H9 (cell line): ENCODE data around the gene MBNL1. TPM values are rescaled to one million over a fixed set of nuclear protein-coding genes. Genes with fewer than 3 reads are reported as not detected.

Experiments used
- DNase-seq: peaks from one replicate; pipeline ENCODE4 v3.0.0-alpha.2; 2017
- H2AFZ ChIP-seq: one replicate; pipeline ENCODE4 v1.6.1; 2013; ENCODE audit warnings: mild to moderate bottlenecking, low read length, control low read depth, moderate library complexity
- H2AK5ac ChIP-seq: 2 replicates; pipeline ENCODE4 v1.6.1; 2013; ENCODE audit warnings: low read length, control low read depth, mixed read lengths; ENCODE audit not compliant: insufficient read length
- H2BK120ac ChIP-seq: one replicate; pipeline ENCODE4 v1.6.1; 2013; ENCODE audit warnings: low read depth, mild to moderate bottlenecking, low read length, control low read depth, inconsistent platforms; ENCODE audit not compliant: poor library complexity, severe bottlenecking
- H2BK12ac ChIP-seq: 2 replicates; pipeline ENCODE4 v1.6.1; 2013; ENCODE audit warnings: low read length, control low read depth, mixed read lengths, low read depth; ENCODE audit not compliant: insufficient read length
- H2BK15ac ChIP-seq: 2 replicates; pipeline ENCODE4 v1.6.1; 2013; ENCODE audit warnings: low read depth, low read length, control low read depth
- H2BK20ac ChIP-seq: one replicate; pipeline ENCODE4 v1.6.1; 2013; ENCODE audit warnings: low read depth, mild to moderate bottlenecking, low read length, control low read depth, inconsistent platforms; ENCODE audit not compliant: poor library complexity, severe bottlenecking
- H2BK5ac ChIP-seq: 2 replicates; pipeline ENCODE4 v1.6.1; 2013; ENCODE audit warnings: low read length, control low read depth, mixed read lengths; ENCODE audit not compliant: insufficient read length
- H3K14ac ChIP-seq: 2 replicates; pipeline ENCODE4 v1.6.1; 2013; ENCODE audit warnings: low read length, control low read depth; ENCODE audit not compliant: insufficient read depth
- H3K18ac ChIP-seq: 2 replicates; pipeline ENCODE4 v1.6.1; 2013; ENCODE audit warnings: low read depth, mild to moderate bottlenecking, mixed read lengths, low read length, control low read depth; ENCODE audit not compliant: insufficient read length
- H3K23ac ChIP-seq: 2 replicates; pipeline ENCODE4 v1.6.1; 2013; ENCODE audit warnings: low read length, control low read depth, mixed read lengths, low read depth; ENCODE audit not compliant: insufficient read length
- H3K23me2 ChIP-seq: 2 replicates; pipeline ENCODE4 v1.6.1; 2013; ENCODE audit warnings: low read depth, mild to moderate bottlenecking, mixed read lengths, low read length, control low read depth; ENCODE audit not compliant: insufficient read length, poor library complexity, severe bottlenecking
- H3K27ac ChIP-seq: 2 replicates; pipeline ENCODE4 v1.5.1; 2013; ENCODE audit warnings: low read length, control low read depth, mixed read lengths, low read depth; ENCODE audit not compliant: insufficient read length
- H3K27me3 ChIP-seq: 2 replicates; pipeline ENCODE4 v1.6.1; 2013; ENCODE audit warnings: low read length, control low read depth, inconsistent platforms; ENCODE audit not compliant: insufficient read depth
- H3K4ac ChIP-seq: 2 replicates; pipeline ENCODE4 v1.6.1; 2013; ENCODE audit warnings: low read depth, mild to moderate bottlenecking, control low read depth, inconsistent platforms, low read length, moderate library complexity
- H3K4me1 ChIP-seq: 2 replicates; pipeline ENCODE4 v1.6.1; 2013; ENCODE audit warnings: low read length, control low read depth, inconsistent platforms; ENCODE audit not compliant: insufficient read depth
- H3K4me2 ChIP-seq: 2 replicates; pipeline ENCODE4 v1.6.1; 2013; ENCODE audit warnings: low read length, control low read depth, mixed read lengths; ENCODE audit not compliant: insufficient read length, insufficient read depth
- H3K56ac ChIP-seq: 2 replicates; pipeline ENCODE4 v1.6.1; 2013; ENCODE audit warnings: low read depth, mild to moderate bottlenecking, mixed read lengths, low read length, control low read depth; ENCODE audit not compliant: insufficient read length
- H3K79me1 ChIP-seq: 2 replicates; pipeline ENCODE4 v1.6.1; 2013; ENCODE audit warnings: low read depth, mild to moderate bottlenecking, moderate library complexity, low read length, control low read depth, inconsistent platforms; ENCODE audit not compliant: insufficient read depth, poor library complexity, severe bottlenecking
- H3K79me2 ChIP-seq: 2 replicates; pipeline ENCODE4 v1.6.1; 2013; ENCODE audit warnings: low read length, control low read depth, inconsistent platforms; ENCODE audit not compliant: insufficient read depth
- H3K9ac ChIP-seq: 2 replicates; pipeline ENCODE4 v1.6.1; 2013; ENCODE audit warnings: low read length, control low read depth, mixed read lengths; ENCODE audit not compliant: insufficient read length; ENCODE audit errors: extremely low read depth
- H3K9me3 ChIP-seq: one replicate; pipeline ENCODE4 v1.6.1; 2013; ENCODE audit warnings: low read depth, low read length, inconsistent platforms; ENCODE audit not compliant: control insufficient read depth
- H3T11ph ChIP-seq: one replicate; pipeline ENCODE4 v1.6.1; 2013; ENCODE audit warnings: mild to moderate bottlenecking, low read length, control low read depth, inconsistent platforms
- H4K20me1 ChIP-seq: one replicate; pipeline ENCODE4 v1.6.1; 2013; ENCODE audit not compliant: control insufficient read depth, insufficient read length, insufficient read depth
- H4K5ac ChIP-seq: 2 replicates; pipeline ENCODE4 v1.6.1; 2013; ENCODE audit warnings: low read depth, mild to moderate bottlenecking, mixed read lengths, low read length, control low read depth; ENCODE audit not compliant: insufficient read length
- H4K8ac ChIP-seq: replicated peaks from 2 replicates; pipeline ENCODE4 v1.6.1; 2013; ENCODE audit warnings: low read length, control low read depth, mixed read lengths, low read depth; ENCODE audit not compliant: insufficient read length
- H4K91ac ChIP-seq: 2 replicates; pipeline ENCODE4 v1.6.1; 2013; ENCODE audit warnings: low read depth, mild to moderate bottlenecking, moderate library complexity, mixed read lengths, low read length, control low read depth; ENCODE audit not compliant: insufficient read length
- H3K27ac Mint-ChIP-seq, 3 experiments: 2 replicates in 2 of 3; 3 replicates in 1 of 3; pipeline ENCODE4 v1.8.0; 2020 to 2021; ENCODE audit warnings: mixed read lengths in 3 of 3, mild to moderate bottlenecking in 1 of 3, moderate library complexity in 1 of 3
- H3K27me3 Mint-ChIP-seq: 2 replicates; pipeline ENCODE4 v1.8.0; 2021; ENCODE audit warnings: low read depth, mild to moderate bottlenecking, moderate library complexity, mixed read lengths
- H3K36me3 Mint-ChIP-seq, 3 experiments: 2 replicates in 2 of 3; 3 replicates in 1 of 3; pipeline ENCODE4 v1.8.0; 2020 to 2021; ENCODE audit warnings: low read depth in 3 of 3, mixed read lengths in 3 of 3; ENCODE audit not compliant: insufficient read depth in 1 of 3
- H3K4me1 Mint-ChIP-seq, 2 experiments: 2 replicates each; pipeline ENCODE4 v1.8.0; 2020; ENCODE audit warnings: mixed read lengths in 2 of 2
- H3K4me3 Mint-ChIP-seq, 2 experiments: 2 replicates in 1 of 2; 3 replicates in 1 of 2; pipeline ENCODE4 v1.8.0; 2020 to 2021; ENCODE audit warnings: mild to moderate bottlenecking in 2 of 2, mixed read lengths in 2 of 2, moderate library complexity in 1 of 2
- H3K9me3 Mint-ChIP-seq, 2 experiments: 2 replicates in 1 of 2; 3 replicates in 1 of 2; pipeline ENCODE4 v1.8.0; 2020; ENCODE audit warnings: mild to moderate bottlenecking in 2 of 2, mixed read lengths in 2 of 2, moderate library complexity in 1 of 2
- CTCF ChIP-seq: fragments of 200-600 bp; sonication (generic); conservative IDR thresholded peaks from 3 replicates; pipeline ENCODE4 v1.8.0; 2021; ENCODE audit warnings: antibody characterized with exemption, mild to moderate bottlenecking
- WGBS: extraction: QIAGEN DNeasy Blood & Tissue Kit; methylation state at CpG from one replicate; pipeline ENCODE4 v1.1.7; 2013; ENCODE audit warnings: missing lambda C conversion rate, low lambda C conversion rate, mixed read lengths; ENCODE audit not compliant: insufficient read length; ENCODE audit errors: extremely low coverage; 5-methylcytosine and 5-hydroxymethylcytosine counted together
- total RNA-seq: library from RNA; stranded (reverse); gene quantifications from 2 replicates; pipeline ENCODE4 v1.2.1, GENCODE V29; 2021

Gene MBNL1
- total RNA-seq, 1 experiment from 2014 or later, result 14.9 TPM

- H3K4me3 Mint-ChIP-seq, result no peak overlapping the region
- H3K27ac Mint-ChIP-seq, result 0 out of 7 replicates have a peak overlapping the region, but pooled peaks of 1 of the 3 experiments have one; percentile 34
- Histone ChIP-seq H3K27ac (no peak overlapping the region), H2BK5ac (no peak overlapping the region), H3K9ac (no peak overlapping the region), H2BK20ac (no peak overlapping the region), H2AFZ (no peak overlapping the region), H2BK12ac (no peak overlapping the region), H3K4ac (no peak overlapping the region), H4K91ac (no peak overlapping the region), H3K79me1 (no peaks in the 10 kb centered on the region), H4K5ac (no peak overlapping the region), H2BK15ac (no peak overlapping the region), H4K8ac (no peak overlapping the region), H3K4me1 (no peaks in the 10 kb centered on the region), H3K23ac (no peak overlapping the region), H3T11ph (no peak overlapping the region), H3K56ac (no peak overlapping the region), H4K20me1 (no peaks in the 10 kb centered on the region), H3K14ac (no peak overlapping the region), H3K18ac (no peak overlapping the region), H2BK120ac (no peak overlapping the region), H3K4me2 (no peak overlapping the region), H3K23me2 (no peaks in the 10 kb centered on the region), H3K9me3 (no peaks in the 10 kb centered on the region), H2AK5ac (no peak overlapping the region), H3K79me2 (no peaks in the 10 kb centered on the region; the same call in 1 of the 2 replicates), H3K27me3 (no peaks in the 10 kb centered on the region)
- no CpG with 5 or more reads among the region's 2 CpGs for WGBS
- peaks cover 8 to 9% of the 10 kb centered on the region in 2 experiments; a peak in 3 of 5 replicates for H3K9me3 Mint-ChIP-seq
- DNase-seq, result no peak
- H3K4me1 Mint-ChIP-seq, result peaks cover 8 to 11% of the 10 kb centered on the region in 2 experiments
- H3K27me3 Mint-ChIP-seq, result no peaks in the 10 kb centered on the region
- H3K36me3 Mint-ChIP-seq, result peaks cover 14 to 17% (median 15%) of the 10 kb centered on the region in 3 experiments; a peak in 6 of 7 replicates
- no peak for TF ChIP-seq CTCF
Observed at GRCh38 chr3:152430223-152431002, 161.7 kb downstream of the MBNL1 start.
